Measurements from ENCODE around the gene SYNE1. TPM values are rescaled to one million over a fixed set of nuclear protein-coding genes. Genes with fewer than 3 reads are reported as not detected.
"Not testable (repeated sequence)": the region's sequence is repeated elsewhere in the genome, so short reads cannot be mapped to it uniquely, and the experiment has no call there.

SYNE1 gene
- total RNA-seq, 2 donors from 2014 or later = 135 to 160 TPM

- H3K4me3 ChIP-seq = no peak overlapping the region
- DNase-seq (ENCODE audit: low spot score) = no peak
- H3K4me1 ChIP-seq = no peaks in the 10 kb centered on the region
- H3K27ac ChIP-seq = no peak overlapping the region
- H3K9me3 ChIP-seq = no peaks in the 10 kb centered on the region
- peaks cover 88% of the 10 kb centered on the region for H3K36me3 ChIP-seq
- no peak for TF ChIP-seq CTCF (IDR thresholded peaks at IDR 0.05)
- no peaks in the 10 kb centered on the region for H3K27me3 ChIP-seq
Observed at GRCh38 chr6:152341596-152341995, 295.6 kb downstream of the SYNE1 start.

- H3K4me3 ChIP-seq = no peak overlapping the region
- H3K27ac ChIP-seq = no peak overlapping the region
- H3K4me1 ChIP-seq = no peaks in the 10 kb centered on the region
- H3K27me3 ChIP-seq = no peaks in the 10 kb centered on the region
- DNase-seq (ENCODE audit: low spot score) = peak; percentile 77
- TF ChIP-seq CTCF (IDR thresholded peaks at IDR 0.05) = peak; percentile 91 to 94
- H3K36me3 ChIP-seq = peaks cover 83% of the 10 kb centered on the region
- no peaks in the 10 kb centered on the region for H3K9me3 ChIP-seq
Observed at GRCh38 chr6:152338335-152339125, 298.6 kb downstream of the SYNE1 start.

- no peaks in the 10 kb centered on the region for H3K27me3 ChIP-seq
- H3K4me1 ChIP-seq = peaks cover 0 to 3% of the 10 kb centered on the region in 2 donors
- no peak overlapping the region for H3K27ac ChIP-seq
- no peak overlapping the region for H3K4me3 ChIP-seq
- DNase-seq (ENCODE audit: low spot score) = no peak
- H3K36me3 ChIP-seq = peaks cover 90% of the 10 kb centered on the region
- no peak for TF ChIP-seq CTCF (IDR thresholded peaks at IDR 0.05)
- H3K9me3 ChIP-seq = no peaks in the 10 kb centered on the region
Observed at GRCh38 chr6:152334555-152334954, 302.6 kb downstream of the SYNE1 start.

- TF ChIP-seq CTCF (IDR thresholded peaks at IDR 0.05) = no peak
- DNase-seq (ENCODE audit: low spot score) = no peak
Observed at GRCh38 chr6:152330961-152331360, 306.2 kb downstream of the SYNE1 start.

GRCh38 chr6:152329638-152330448 lies 307.3 kb downstream of the SYNE1 start:
- TF ChIP-seq CTCF (IDR thresholded peaks at IDR 0.05) = no peak
- no peak for DNase-seq (ENCODE audit: low spot score)
- Histone ChIP-seq H3K4me3 (no peak overlapping the region), H3K27me3 (no peaks in the 10 kb centered on the region), H3K27ac (no peak overlapping the region), H3K4me1 (peaks cover 0 to 3% of the 10 kb centered on the region in 2 donors), H3K9me3 (no peaks in the 10 kb centered on the region), H3K36me3 (peaks cover 88% of the 10 kb centered on the region)

More at GRCh38 chr6:152330961-152331360, 306.2 kb downstream of the SYNE1 start:
- no peak overlapping the region for H3K4me3 ChIP-seq
- H3K4me1 ChIP-seq = peaks cover 0 to 3% of the 10 kb centered on the region in 2 donors
- peaks cover 84% of the 10 kb centered on the region for H3K36me3 ChIP-seq
- H3K27me3 ChIP-seq = no peaks in the 10 kb centered on the region
- no peaks in the 10 kb centered on the region for H3K9me3 ChIP-seq
- no peak overlapping the region for H3K27ac ChIP-seq

GRCh38 chr6:152328200-152328599 lies 309.0 kb downstream of the SYNE1 start:
- not testable (repeated sequence) for H3K4me1 ChIP-seq; H3K4me3 ChIP-seq; H3K27ac ChIP-seq; H3K9me3 ChIP-seq; H3K27me3 ChIP-seq; DNase-seq (ENCODE audit: low spot score)
- peaks cover 90% of the 10 kb centered on the region for H3K36me3 ChIP-seq

All from right atrium auricular region (tissue), 2 donors.